IPS-NIHi11 (cell line): ENCODE data around the gene POC1A.

Experiments
- DNase-seq: peaks from one replicate; pipeline ENCODE4 v3.0.0; 2012; ENCODE audit warnings: mixed read lengths, low spot score

Gene POC1A

GRCh38 chr3:52025453-52025852, 128.8 kb downstream of the POC1A start:
- no peak for DNase-seq
